Smooth muscle cell (in vitro differentiated cells): ENCODE results near the gene CPNE4. TPM values are rescaled to one million over a fixed set of nuclear protein-coding genes. Genes with fewer than 3 reads are reported as not detected.
A peak's percentile ranks its signal among the peaks of the same experiment; 100 is the strongest.

Experiments used
- DNase-seq: peaks from one replicate; lab custom pipeline; 2025; ENCODE audit not compliant: unreplicated experiment; lab: John Stamatoyannopoulos, UW
- H2AFZ ChIP-seq: fragments of 200-600 bp; sonication (generic); 2 replicates; pipeline ENCODE4 v1.6.0; 2016; ENCODE audit warnings: antibody characterized with exemption, low read depth, mild to moderate bottlenecking
- H3F3A ChIP-seq: fragments of 200-600 bp; sonication (generic); 2 replicates; pipeline ENCODE4 v1.6.0; 2017; ENCODE audit warnings: antibody characterized with exemption, low read depth
- H3K27ac ChIP-seq: fragments of 200-600 bp; sonication (generic); 2 replicates; pipeline ENCODE4 v1.5.1; 2016; ENCODE audit warnings: low read depth, mild to moderate bottlenecking
- H3K27me3 ChIP-seq: fragments of 200-600 bp; sonication (generic); 2 replicates; pipeline ENCODE4 v1.6.1; 2016; ENCODE audit warnings: low read depth, mild to moderate bottlenecking
- H3K36me3 ChIP-seq: fragments of 200-600 bp; sonication (generic); 2 replicates; pipeline ENCODE4 v1.5.1; 2016; ENCODE audit warnings: low read depth
- H3K4me1 ChIP-seq: fragments of 200-600 bp; sonication (generic); 2 replicates; pipeline ENCODE4 v1.5.1; 2016; ENCODE audit warnings: low read depth
- H3K4me2 ChIP-seq: fragments of 200-600 bp; sonication (generic); 2 replicates; pipeline ENCODE4 v1.6.0; 2016; ENCODE audit warnings: mild to moderate bottlenecking
- H3K4me3 ChIP-seq: fragments of 200-600 bp; sonication (generic); 2 replicates; pipeline ENCODE4 v1.5.1; 2016; ENCODE audit warnings: mild to moderate bottlenecking
- H3K79me2 ChIP-seq: fragments of 200-600 bp; sonication (generic); 2 replicates; pipeline ENCODE4 v1.6.0; 2016; ENCODE audit warnings: low read depth, mild to moderate bottlenecking
- H3K9ac ChIP-seq: fragments of 200-600 bp; sonication (generic); 2 replicates; pipeline ENCODE4 v1.6.0; 2016; ENCODE audit warnings: low read depth
- H3K9me3 ChIP-seq: fragments of 200-600 bp; sonication (generic); replicated peaks from 2 replicates; pipeline ENCODE4 v1.5.1; 2016; ENCODE audit warnings: low read depth
- H4K20me1 ChIP-seq: fragments of 200-600 bp; sonication (generic); 2 replicates; pipeline ENCODE4 v1.6.0; 2016; ENCODE audit warnings: low read depth
- WGBS: methylation state at CpG from one replicate; pipeline ENCODE4 v1.1.7; 2016; ENCODE audit warnings: low lambda C conversion rate; 5-methylcytosine and 5-hydroxymethylcytosine counted together
- polyA plus RNA-seq: library from polyadenylated mRNA; unstranded; fragments of >200 nt; fragmentation: Nextera tagmentation; extraction: Ambion mirVana; gene quantifications from 2 replicates; pipeline ENCODE4 v1.2.1, GENCODE V29; 2016
- total RNA-seq: library from RNA; depleted of rRNA; stranded (reverse); fragments of >200 nt; gene quantifications from 2 replicates; pipeline ENCODE4 v1.2.3, GENCODE V29; 2014
- TF ChIP-seq, protein P1 (sequence below): fragments of 200-600 bp; sonication (generic); IDR thresholded peaks from 2 replicates; pipeline ENCODE4 v1.5.1; 2017; ENCODE audit warnings: borderline replicate concordance, mild to moderate bottlenecking, antibody characterized with exemption; ENCODE audit not compliant: insufficient read depth, poor library complexity, severe bottlenecking

CPNE4 gene
- total and polyA plus RNA-seq, 2 experiments from 2014 or later, result 0.05 to 1.6 TPM

DNA sequence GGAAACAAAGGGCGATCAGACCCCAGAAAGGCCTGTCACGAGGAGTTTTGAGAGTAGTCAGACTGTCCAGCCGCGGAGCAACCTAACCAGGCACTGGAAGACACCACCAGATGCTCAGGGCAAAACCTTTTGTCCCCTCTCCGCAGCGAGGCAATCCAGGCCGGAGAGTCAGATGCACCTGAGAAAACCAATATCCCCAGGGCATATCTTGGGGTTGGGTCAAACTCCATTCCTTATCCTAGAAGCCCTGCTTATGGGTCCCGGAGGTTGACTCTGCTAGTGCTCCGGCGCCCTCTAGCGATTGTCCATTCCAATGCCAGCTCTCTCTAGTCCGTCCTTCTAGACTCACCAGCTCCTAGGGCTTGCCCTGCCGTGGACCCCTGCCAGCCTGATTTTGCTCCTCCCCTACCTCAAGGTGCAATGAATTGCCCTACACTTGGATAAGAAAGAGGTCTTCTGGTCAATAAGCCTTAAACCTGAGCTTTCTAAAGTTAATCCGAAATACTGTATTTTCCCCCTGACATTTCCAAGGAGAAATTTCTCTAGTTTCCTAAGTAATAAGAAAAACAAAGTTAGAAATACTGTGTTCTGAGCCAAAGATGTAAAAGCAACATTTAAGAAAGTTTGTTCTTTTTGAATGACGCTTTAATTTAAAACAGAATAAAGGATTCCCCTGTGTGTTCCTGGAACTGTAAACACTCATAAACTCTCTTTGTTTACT, 5.5 kb downstream of the CPNE4 start:
- no peaks in the 10 kb centered on the region for H4K20me1 ChIP-seq
- WGBS, result 16% methylated on average over 15 of the region's 15 CpGs
- no peak overlapping the region for H3K4me3 ChIP-seq
- H3K36me3 ChIP-seq, result no peaks in the 10 kb centered on the region
- no peak overlapping the region for H2AFZ ChIP-seq
- H3K9me3 ChIP-seq, result no peaks in the 10 kb centered on the region
- no peaks in the 10 kb centered on the region for H3K79me2 ChIP-seq
- TF ChIP-seq, protein P1, sequence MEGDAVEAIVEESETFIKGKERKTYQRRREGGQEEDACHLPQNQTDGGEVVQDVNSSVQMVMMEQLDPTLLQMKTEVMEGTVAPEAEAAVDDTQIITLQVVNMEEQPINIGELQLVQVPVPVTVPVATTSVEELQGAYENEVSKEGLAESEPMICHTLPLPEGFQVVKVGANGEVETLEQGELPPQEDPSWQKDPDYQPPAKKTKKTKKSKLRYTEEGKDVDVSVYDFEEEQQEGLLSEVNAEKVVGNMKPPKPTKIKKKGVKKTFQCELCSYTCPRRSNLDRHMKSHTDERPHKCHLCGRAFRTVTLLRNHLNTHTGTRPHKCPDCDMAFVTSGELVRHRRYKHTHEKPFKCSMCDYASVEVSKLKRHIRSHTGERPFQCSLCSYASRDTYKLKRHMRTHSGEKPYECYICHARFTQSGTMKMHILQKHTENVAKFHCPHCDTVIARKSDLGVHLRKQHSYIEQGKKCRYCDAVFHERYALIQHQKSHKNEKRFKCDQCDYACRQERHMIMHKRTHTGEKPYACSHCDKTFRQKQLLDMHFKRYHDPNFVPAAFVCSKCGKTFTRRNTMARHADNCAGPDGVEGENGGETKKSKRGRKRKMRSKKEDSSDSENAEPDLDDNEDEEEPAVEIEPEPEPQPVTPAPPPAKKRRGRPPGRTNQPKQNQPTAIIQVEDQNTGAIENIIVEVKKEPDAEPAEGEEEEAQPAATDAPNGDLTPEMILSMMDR, result peak; percentile 89
- no peaks in the 10 kb centered on the region for H3K4me1 ChIP-seq
- H3K9ac ChIP-seq, result no peak overlapping the region
- peak; percentile 41 for DNase-seq
- H3K4me2 ChIP-seq, result peak overlapping the region; percentile 20
- peaks cover 48% of the 10 kb centered on the region for H3K27me3 ChIP-seq
- H3K27ac ChIP-seq, result no peak overlapping the region
- H3F3A ChIP-seq, result no peaks in the 10 kb centered on the region

DNA sequence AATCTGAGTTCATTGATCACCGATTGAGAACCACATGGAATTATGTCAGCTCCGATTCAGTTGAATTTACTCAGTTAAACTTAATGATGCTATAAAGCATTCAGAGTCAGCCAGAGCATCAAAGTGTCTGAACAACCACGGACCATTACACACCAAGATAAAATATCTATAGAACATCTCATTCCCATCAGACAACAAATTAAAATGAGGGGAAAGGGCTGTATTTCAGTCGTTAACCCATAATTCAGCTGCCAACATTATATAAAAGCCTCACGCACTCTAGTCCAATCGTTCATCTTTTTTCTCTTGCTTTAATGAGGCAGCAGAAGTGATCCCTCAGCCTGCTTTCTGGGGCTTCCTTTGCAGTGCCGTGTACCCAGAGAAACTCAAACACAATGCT, 11.9 kb downstream of the CPNE4 start:
- Histone ChIP-seq H3K9ac (no peak overlapping the region), H3K27me3 (peaks cover 27% of the 10 kb centered on the region), H3K4me1 (no peaks in the 10 kb centered on the region), H3K27ac (no peak overlapping the region), H4K20me1 (no peaks in the 10 kb centered on the region), H3K4me3 (no peak overlapping the region), H3F3A (no peaks in the 10 kb centered on the region), H2AFZ (no peak overlapping the region), H3K79me2 (no peaks in the 10 kb centered on the region), H3K9me3 (no peaks in the 10 kb centered on the region), H3K36me3 (no peaks in the 10 kb centered on the region), H3K4me2 (no peak overlapping the region)
- TF ChIP-seq, protein P1, result no peak
- no peak for DNase-seq
- WGBS, result 81% methylated on average over 7 of the region's 7 CpGs

DNA sequence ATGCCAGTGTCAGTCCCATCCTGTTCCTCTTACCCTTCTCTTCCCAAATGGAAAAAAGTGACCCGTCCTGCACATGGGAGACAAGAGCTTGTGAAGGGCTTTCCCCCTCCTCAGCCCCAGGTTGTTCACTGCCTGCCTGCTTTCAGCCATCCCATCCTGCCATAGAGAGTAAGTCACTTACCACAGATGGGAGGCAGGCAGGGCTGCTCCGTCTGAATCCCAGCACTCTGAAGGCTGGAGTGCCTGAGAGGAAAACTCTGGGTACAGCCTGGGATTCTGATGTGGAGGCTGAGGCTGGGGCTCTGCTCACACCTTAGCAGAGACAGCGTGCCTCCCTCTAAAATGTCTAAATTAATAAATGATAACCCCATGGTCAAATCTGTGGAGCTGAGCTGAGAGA, 14.8 kb downstream of the CPNE4 start:
- Histone ChIP-seq H3K9ac (no peak overlapping the region), H3K4me2 (no peak overlapping the region), H2AFZ (no peak overlapping the region), H3K4me1 (no peaks in the 10 kb centered on the region), H3K36me3 (no peaks in the 10 kb centered on the region), H3K9me3 (no peaks in the 10 kb centered on the region), H3K27ac (no peak overlapping the region), H3K4me3 (no peak overlapping the region), H3K27me3 (peaks cover 27% of the 10 kb centered on the region), H3F3A (no peaks in the 10 kb centered on the region), H3K79me2 (no peaks in the 10 kb centered on the region), H4K20me1 (no peaks in the 10 kb centered on the region)
- no peak for DNase-seq
- TF ChIP-seq, protein P1, result no peak
- 44% methylated on average over 3 of the region's 3 CpGs for WGBS

DNA sequence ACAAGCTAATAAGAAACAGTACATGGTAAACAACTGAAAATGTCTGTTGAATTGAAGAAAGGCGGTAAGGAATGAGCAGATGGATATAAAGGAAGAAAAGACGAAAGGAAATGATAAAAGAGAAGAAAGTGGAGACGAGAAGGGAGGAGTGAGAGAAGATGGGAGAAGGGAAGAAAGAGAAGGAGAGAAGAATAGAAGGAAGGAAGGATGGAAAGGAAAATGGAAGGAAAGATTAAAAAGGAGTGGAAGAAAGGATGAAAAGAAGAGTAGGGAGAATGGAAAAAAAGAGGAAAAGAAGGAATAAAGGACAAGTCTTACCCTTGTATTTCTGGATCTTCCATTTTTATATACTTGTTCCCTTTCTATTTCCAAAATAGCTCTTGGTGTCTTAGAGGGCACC, 17.7 kb downstream of the CPNE4 start:
- Histone ChIP-seq H3K36me3 (no peaks in the 10 kb centered on the region), H3K9ac (no peak overlapping the region), H4K20me1 (no peaks in the 10 kb centered on the region), H3K4me1 (no peaks in the 10 kb centered on the region), H3K4me3 (no peak overlapping the region), H3F3A (no peaks in the 10 kb centered on the region), H3K9me3 (no peaks in the 10 kb centered on the region), H3K79me2 (no peaks in the 10 kb centered on the region), H2AFZ (no peak overlapping the region), H3K4me2 (no peak overlapping the region), H3K27me3 (peaks cover 27% of the 10 kb centered on the region), H3K27ac (no peak overlapping the region)
- TF ChIP-seq, protein P1, result no peak
- no peak for DNase-seq
- WGBS, result 95% methylated on average over 3 of the region's 3 CpGs
